ENCODE results near the gene SCN3B.

Gene SCN3B

GRCh38 chr11:123654566-123655081, at the start of gene SCN3B (continued):
- no peak for TF ChIP-seq ZNF280C (tag by site-specific recombination; IDR thresholded peaks at IDR 0.05)
- no peak for TF ChIP-seq ZNF362 (tag by site-specific recombination; IDR thresholded peaks at IDR 0.05)
- no peak for TF ChIP-seq ZNF704 (tag by site-specific recombination; IDR thresholded peaks at IDR 0.05)
- TF ChIP-seq AEBP2 (tag by site-specific recombination; IDR thresholded peaks at IDR 0.05; ENCODE audit: borderline replicate concordance), result no peak
- no peak for TF ChIP-seq YY1 (tag by site-specific recombination; IDR thresholded peaks at IDR 0.05)
- no peak for TF ChIP-seq ZNF548 (tag by site-specific recombination; IDR thresholded peaks at IDR 0.05)

GRCh38 chr11:123702696-123703095, 48.3 kb upstream of the SCN3B start:
- Histone ChIP-seq H3K4me3 (ENCODE audit: low read depth, low read length) (no peak overlapping the region), H3K9me3 (ENCODE audit: control insufficient read depth, insufficient read depth, low read depth, low read length) (no peaks in the 10 kb centered on the region), H3K27ac (ENCODE audit: extremely low read depth, low read depth, low read length) (no peak overlapping the region), H3K36me3 (ENCODE audit: control insufficient read depth in 2 of 2, insufficient read depth in 1 of 2, low read length in 2 of 2) (no peaks in the 10 kb centered on the region), H3K4me1 (ENCODE audit: control insufficient read depth, insufficient read depth, low read length) (peaks cover 2% of the 10 kb centered on the region; the same call in 1 of the 2 replicates)
- no peak for TF ChIP-seq ZNF202 (tag by site-specific recombination; IDR thresholded peaks at IDR 0.05; ENCODE audit: borderline replicate concordance)
- no peak for TF ChIP-seq ZBTB8A (tag by site-specific recombination; IDR thresholded peaks at IDR 0.05)
- TF ChIP-seq ZNF76 (tag by site-specific recombination; IDR thresholded peaks at IDR 0.05; ENCODE audit: borderline replicate concordance, low read depth), result no peak
- TF ChIP-seq ZNF350 (tag by site-specific recombination; IDR thresholded peaks at IDR 0.05), result no peak
- TF ChIP-seq PRDM1 (tag by site-specific recombination; IDR thresholded peaks at IDR 0.05), result no peak
- TF ChIP-seq ZNF23 (tag by site-specific recombination; IDR thresholded peaks at IDR 0.05; ENCODE audit: borderline replicate concordance), result no peak
- TF ChIP-seq ZXDB (tag by site-specific recombination; IDR thresholded peaks at IDR 0.05), result no peak
- no peak for TF ChIP-seq ZNF658 (tag by site-specific recombination; IDR thresholded peaks at IDR 0.05)
- TF ChIP-seq ZNF510 (tag by site-specific recombination; IDR thresholded peaks at IDR 0.05; ENCODE audit: insufficient replicate concordance), result no peak
- no peak for TF ChIP-seq SP3 (tag by site-specific recombination; IDR thresholded peaks at IDR 0.05)
- no peak for TF ChIP-seq ZNF146 (tag by site-specific recombination; IDR thresholded peaks at IDR 0.05)
- no peak for TF ChIP-seq ZNF302 (tag by site-specific recombination; IDR thresholded peaks at IDR 0.05; ENCODE audit: low read depth)
- no peak for TF ChIP-seq ZNF10 (tag by site-specific recombination; IDR thresholded peaks at IDR 0.05)
- no peak for TF ChIP-seq CTCF (tag by site-specific recombination; IDR thresholded peaks at IDR 0.05)
- POLR2A ChIA-PET, result no interaction called here
- CTCF ChIA-PET, result interaction anchor here (0.6 to 12.3 kb wide), 6 partner anchors 8 to 601 kb away, joined by 3 to 310 read pairs (median 4); partner anchors contain the start of gene SCN3B

Data from HEK293 (cell line).